HUES48 (cell line): ENCODE results near the gene FAM184B.

Experiments used
- H3K27ac ChIP-seq: one replicate; pipeline ENCODE4 v1.7.0; 2013; ENCODE audit warnings: low read depth, low read length, inconsistent platforms
- H3K27me3 ChIP-seq: 2 replicates; pipeline ENCODE4 v1.6.1; 2013; ENCODE audit warnings: mild to moderate bottlenecking, low read length; ENCODE audit not compliant: control insufficient read depth, insufficient read depth
- H3K36me3 ChIP-seq: 2 replicates; pipeline ENCODE4 v1.6.1; 2013; ENCODE audit warnings: low read length; ENCODE audit not compliant: control insufficient read depth, insufficient read depth
- H3K4me1 ChIP-seq: 2 replicates; pipeline ENCODE4 v1.6.1; 2013; ENCODE audit warnings: mild to moderate bottlenecking, low read length; ENCODE audit not compliant: control insufficient read depth, insufficient read depth
- H3K4me3 ChIP-seq: 2 replicates; pipeline ENCODE4 v1.5.1; 2013; ENCODE audit warnings: mild to moderate bottlenecking, low read depth, low read length
- H3K9ac ChIP-seq: 2 replicates; pipeline ENCODE4 v1.6.1; 2013; ENCODE audit warnings: mild to moderate bottlenecking, low read depth, low read length, moderate library complexity
- H3K9me3 ChIP-seq: 2 replicates; pipeline ENCODE4 v1.6.1; 2013; ENCODE audit warnings: low read length; ENCODE audit not compliant: control insufficient read depth, insufficient read depth

Gene FAM184B

DNA sequence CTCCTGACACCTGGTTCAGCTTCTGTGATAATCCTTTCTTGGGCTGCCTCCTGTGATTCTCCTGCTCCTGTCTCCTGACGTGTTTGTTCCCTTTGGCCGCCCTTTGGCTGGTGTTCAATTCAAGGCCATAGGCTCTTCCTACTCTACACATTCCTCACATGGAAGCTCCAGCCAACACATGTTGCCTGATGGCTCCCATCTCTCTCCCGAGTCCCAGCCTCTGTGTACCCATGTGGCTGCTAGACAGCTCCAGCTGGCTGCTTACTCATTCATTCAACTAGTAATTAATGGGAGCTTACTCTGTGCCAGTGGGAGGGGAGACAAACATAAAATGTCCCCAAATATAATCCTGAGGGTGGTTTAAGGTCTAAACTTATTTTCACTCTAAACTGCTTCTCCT is 176.2 kb downstream of the FAM184B start:
- Histone ChIP-seq H3K27me3 (no peaks in the 10 kb centered on the region), H3K9ac (no peak overlapping the region), H3K36me3 (peaks cover 53% of the 10 kb centered on the region), H3K9me3 (no peaks in the 10 kb centered on the region), H3K4me3 (no peak overlapping the region), H3K4me1 (no peaks in the 10 kb centered on the region), H3K27ac (no peak overlapping the region)

DNA sequence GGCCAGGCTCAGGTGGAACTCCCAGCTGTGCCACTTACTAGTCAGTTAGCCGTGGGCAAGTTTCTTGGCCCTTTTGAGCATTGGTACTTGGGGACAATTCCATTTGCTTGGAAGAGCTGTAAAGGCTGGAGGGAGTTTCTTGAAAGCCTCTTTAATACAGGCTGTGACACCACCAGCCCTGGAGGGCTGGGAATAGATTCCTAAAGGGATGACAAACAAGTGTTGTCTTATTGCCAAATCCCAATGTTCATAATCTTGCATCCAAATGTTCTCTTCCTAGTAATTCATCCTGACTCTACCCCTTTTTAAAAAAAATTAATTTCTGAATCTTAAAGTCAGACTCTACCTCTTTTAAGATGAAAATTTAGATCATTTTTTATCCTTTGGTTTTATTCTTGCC is 181.6 kb downstream of the FAM184B start:
- Histone ChIP-seq H3K9me3 (no peaks in the 10 kb centered on the region), H3K9ac (no peak overlapping the region), H3K27ac (no peak overlapping the region), H3K36me3 (peaks cover 67% of the 10 kb centered on the region), H3K27me3 (no peaks in the 10 kb centered on the region), H3K4me1 (no peaks in the 10 kb centered on the region), H3K4me3 (no peak overlapping the region)

DNA sequence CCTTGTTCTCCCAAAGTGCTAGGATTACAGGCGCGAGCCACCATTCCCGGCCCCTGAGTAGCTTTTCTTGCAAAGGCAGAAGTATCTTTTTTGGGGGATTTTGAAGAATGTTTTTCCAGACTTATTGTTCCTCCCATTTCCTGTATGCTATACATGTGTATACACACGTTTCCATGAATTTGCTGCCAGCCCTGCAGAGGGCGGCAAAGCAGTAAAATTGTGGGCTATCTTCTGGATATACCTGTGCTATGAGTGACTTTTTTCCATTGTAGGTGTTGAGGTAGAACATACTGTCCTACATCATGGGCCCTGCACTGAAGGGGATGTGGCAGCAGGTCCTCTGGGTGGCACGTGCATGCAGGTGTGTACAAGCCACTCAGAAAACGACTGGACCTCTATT is 183.9 kb downstream of the FAM184B start:
- Histone ChIP-seq H3K4me3 (no peak overlapping the region), H3K4me1 (no peaks in the 10 kb centered on the region), H3K36me3 (peaks cover 75% of the 10 kb centered on the region), H3K9ac (no peak overlapping the region), H3K27ac (no peak overlapping the region), H3K27me3 (no peaks in the 10 kb centered on the region), H3K9me3 (no peaks in the 10 kb centered on the region)

- no peaks in the 10 kb centered on the region for H3K9me3 ChIP-seq
- no peak overlapping the region for H3K4me3 ChIP-seq
- H3K9ac ChIP-seq, result no peak overlapping the region
- no peaks in the 10 kb centered on the region for H3K27me3 ChIP-seq
- no peak overlapping the region for H3K27ac ChIP-seq
- peaks cover 69% of the 10 kb centered on the region for H3K36me3 ChIP-seq
- no peaks in the 10 kb centered on the region for H3K4me1 ChIP-seq
Measured at GRCh38 chr4:17595471-17596005, 185.9 kb downstream of the FAM184B start.

DNA sequence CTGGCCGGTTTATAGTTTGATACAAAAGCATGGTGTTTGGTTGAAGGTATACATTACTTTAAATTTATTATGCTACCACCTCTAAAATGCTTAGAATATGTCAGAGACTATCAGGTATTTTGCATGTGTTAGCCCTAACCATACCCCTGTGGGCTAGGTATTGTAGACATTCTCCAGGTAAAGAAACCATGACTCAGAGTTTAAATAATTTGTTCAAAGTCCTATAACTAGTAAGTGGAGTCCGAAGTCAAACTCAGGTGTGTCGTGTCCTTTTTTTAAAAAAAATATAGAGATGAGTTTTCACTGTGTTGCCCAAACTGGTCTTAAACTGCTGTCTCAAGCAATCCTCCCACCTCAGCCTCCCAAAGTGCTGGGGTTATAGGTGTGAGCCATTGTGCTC is 192.1 kb downstream of the FAM184B start:
- H3K27ac ChIP-seq, result no peak overlapping the region
- no peaks in the 10 kb centered on the region for H3K9me3 ChIP-seq
- H3K27me3 ChIP-seq, result no peaks in the 10 kb centered on the region
- H3K36me3 ChIP-seq, result peaks cover 79% of the 10 kb centered on the region
- H3K4me3 ChIP-seq, result no peak overlapping the region
- no peak overlapping the region for H3K9ac ChIP-seq
- H3K4me1 ChIP-seq, result peaks cover 4% of the 10 kb centered on the region; the same call in 1 of the 2 replicates

GRCh38 chr4:17587094-17587822 is 194.2 kb downstream of the FAM184B start:
- Histone ChIP-seq H3K36me3 (peaks cover 88% of the 10 kb centered on the region), H3K27me3 (no peaks in the 10 kb centered on the region), H3K9me3 (no peaks in the 10 kb centered on the region), H3K27ac (no peak overlapping the region), H3K4me3 (no peak overlapping the region), H3K4me1 (peaks cover 10% of the 10 kb centered on the region; the same call in 1 of the 2 replicates), H3K9ac (no peak overlapping the region)

DNA sequence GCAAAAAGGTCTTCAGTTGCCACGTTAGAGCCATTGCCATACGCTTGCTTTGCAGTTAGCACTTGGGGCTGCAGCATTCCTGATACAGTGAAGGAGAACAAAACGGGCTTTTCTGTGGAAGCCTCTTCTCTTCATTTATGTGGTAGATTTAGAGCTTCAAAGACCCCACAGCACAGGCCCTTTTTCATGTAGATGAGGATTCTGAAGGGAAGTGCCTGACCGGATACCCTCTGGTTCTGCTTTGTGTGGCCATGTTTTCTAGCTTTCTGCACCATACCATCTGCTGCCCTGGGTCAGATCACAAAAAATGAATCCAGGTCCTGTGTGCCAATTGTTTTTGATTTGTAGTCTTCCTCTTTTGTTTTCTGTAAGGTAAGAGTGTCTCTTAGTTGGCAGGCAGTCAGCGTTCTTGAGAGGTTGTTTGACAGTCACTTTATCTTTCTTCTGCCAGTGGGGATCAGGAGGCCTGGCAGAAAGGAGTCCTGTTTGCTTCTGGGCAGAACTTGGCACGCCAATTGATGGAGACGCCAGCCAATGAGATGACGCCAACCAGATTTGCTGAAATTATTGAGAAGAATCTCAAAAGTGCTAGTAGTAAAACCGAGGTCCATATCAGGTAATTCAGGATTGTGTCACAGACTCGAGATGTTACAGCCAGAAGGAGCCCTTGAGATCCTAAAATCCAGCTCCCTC is 196.8 kb downstream of the FAM184B start:
- Histone ChIP-seq H3K4me1 (peaks cover 10% of the 10 kb centered on the region; the same call in 1 of the 2 replicates), H3K9ac (no peak overlapping the region), H3K27ac (peak overlapping the region; percentile 73), H3K4me3 (no peak overlapping the region), H3K36me3 (peaks cover 94% of the 10 kb centered on the region), H3K9me3 (no peaks in the 10 kb centered on the region), H3K27me3 (no peaks in the 10 kb centered on the region)

- H3K4me3 ChIP-seq, result no peak overlapping the region
- peak overlapping the region; percentile 73 for H3K27ac ChIP-seq
- H3K36me3 ChIP-seq, result peaks cover 87% of the 10 kb centered on the region
- H3K9ac ChIP-seq, result no peak overlapping the region
- no peaks in the 10 kb centered on the region for H3K27me3 ChIP-seq
- peaks cover 10% of the 10 kb centered on the region; the same call in 1 of the 2 replicates for H3K4me1 ChIP-seq
- H3K9me3 ChIP-seq, result no peaks in the 10 kb centered on the region
Measured at GRCh38 chr4:17583941-17584340, 197.5 kb downstream of the FAM184B start.

DNA sequence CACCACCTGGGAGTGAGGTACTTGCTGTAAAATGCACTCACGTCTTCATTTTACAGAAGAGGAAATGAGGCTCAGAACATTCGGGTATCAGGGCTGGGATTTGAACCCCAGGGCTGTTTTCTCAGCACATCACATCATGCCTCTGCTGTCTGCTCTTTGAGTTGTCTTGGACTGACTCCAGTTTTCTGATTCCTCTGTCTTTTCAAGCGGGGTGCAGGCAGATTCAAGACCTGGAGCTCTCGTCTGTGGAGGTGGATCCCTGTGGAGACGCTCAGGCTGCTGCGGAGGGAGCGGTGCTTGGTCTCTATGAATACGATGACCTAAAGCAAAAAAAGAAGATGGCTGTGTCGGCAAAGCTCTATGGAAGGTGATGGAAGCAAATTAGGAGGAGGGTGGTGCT is 198.1 kb downstream of the FAM184B start:
- H3K36me3 ChIP-seq, result peaks cover 80% of the 10 kb centered on the region

GRCh38 chr4:17580969-17581368 is 200.5 kb downstream of the FAM184B start:
- no peak overlapping the region for H3K9ac ChIP-seq
- 0 out of 2 replicates have a peak, but pooled peaks cover 2% of the 10 kb centered on the region for H3K27me3 ChIP-seq
- peaks cover 58% of the 10 kb centered on the region for H3K36me3 ChIP-seq
- H3K4me1 ChIP-seq, result peaks cover 16% of the 10 kb centered on the region; the same call in 1 of the 2 replicates
- H3K27ac ChIP-seq, result no peak overlapping the region
- H3K9me3 ChIP-seq, result no peaks in the 10 kb centered on the region
- no peak overlapping the region for H3K4me3 ChIP-seq

More for the DNA sequence above, 198.1 kb downstream of the FAM184B start:
- H3K27ac ChIP-seq, result no peak overlapping the region
- peaks cover 14% of the 10 kb centered on the region; the same call in 1 of the 2 replicates for H3K4me1 ChIP-seq
- H3K4me3 ChIP-seq, result no peak overlapping the region
- no peak overlapping the region for H3K9ac ChIP-seq
- H3K27me3 ChIP-seq, result no peaks in the 10 kb centered on the region
- H3K9me3 ChIP-seq, result no peaks in the 10 kb centered on the region
